ENCODE data around the gene TYRO3. TPM values are rescaled to one million over a fixed set of nuclear protein-coding genes. Genes with fewer than 3 reads are reported as not detected.

TYRO3 gene
- total RNA-seq: 10 to 100 TPM in 1 of 2 donors, 1 to 10 TPM in 1; 5.2 to 99.6 TPM

- WGBS: under 1% methylated on average over 43 of the region's 81 CpGs
- Histone ChIP-seq H3K9me3 (no peaks in the 10 kb centered on the region), H3K4me3 (peak within 1 kb of the TSS; percentile 57 to 66), H3K27me3 (replicated peaks; ENCODE audit: insufficient read depth) (no peaks in the 10 kb centered on the region), H3K4me1 (replicated peaks) (no peaks in the 10 kb centered on the region), H3K27ac (peak within 1 kb of the TSS; percentile 32 to 39), H3K36me3 (no peaks in the 10 kb centered on the region)
- peak; percentile 20 for TF ChIP-seq POLR2A (IDR thresholded peaks at IDR 0.05)
- TF ChIP-seq CTCF (IDR thresholded peaks at IDR 0.05): peak in 1 of 4 experiments; percentile 5
- no peak for TF ChIP-seq POLR2AphosphoS5 (IDR thresholded peaks at IDR 0.05)
- peak; percentile 55 for DNase-seq (ENCODE audit: low spot score)
- intact Hi-C loops (cut with DNase I): no loop called here
Measured at GRCh38 chr15:41558400-41559238, at the start of gene TYRO3. TYRO3 (plus strand) TSS chr15:41559212; CDS start chr15:41559258, 46 bp downstream.

GRCh38 chr15:41510728-41511127 lies 48.3 kb upstream of the TYRO3 start:
- peaks cover 21% of the 10 kb centered on the region for H3K27me3 ChIP-seq (replicated peaks; ENCODE audit: insufficient read depth)
- TF ChIP-seq POLR2AphosphoS5 (IDR thresholded peaks at IDR 0.05): no peak
- no peak for TF ChIP-seq POLR2A (IDR thresholded peaks at IDR 0.05)
- TF ChIP-seq CTCF (IDR thresholded peaks at IDR 0.05): no peak
- no peak overlapping the region for H3K4me3 ChIP-seq

GRCh38 chr15:41511331-41511898 lies 47.6 kb upstream of the TYRO3 start:
- Histone ChIP-seq H3K4me3 (peak overlapping the region in 1 of 2 donors; percentile 20), H3K27ac (no peak overlapping the region), H3K9me3 (no peaks in the 10 kb centered on the region), H3K36me3 (no peaks in the 10 kb centered on the region), H3K4me1 (replicated peaks) (peaks cover 16% of the 10 kb centered on the region), H3K27me3 (replicated peaks; ENCODE audit: insufficient read depth) (peaks cover 21% of the 10 kb centered on the region)
- DNase-seq (ENCODE audit: low spot score): no peak
- intact Hi-C loops (cut with DNase I): no loop called here
- TF ChIP-seq POLR2AphosphoS5 (IDR thresholded peaks at IDR 0.05) (no peak), CTCF (IDR thresholded peaks at IDR 0.05) (no peak), POLR2A (IDR thresholded peaks at IDR 0.05) (no peak)
- WGBS: 10% methylated on average over 25 of the region's 56 CpGs

More at GRCh38 chr15:41510728-41511127, 48.3 kb upstream of the TYRO3 start:
- peaks cover 16% of the 10 kb centered on the region for H3K4me1 ChIP-seq (replicated peaks)
- 75% methylated on average over 7 of the region's 7 CpGs for WGBS
- H3K27ac ChIP-seq: no peak overlapping the region
- no peaks in the 10 kb centered on the region for H3K36me3 ChIP-seq
- no peaks in the 10 kb centered on the region for H3K9me3 ChIP-seq
- intact Hi-C loops (cut with DNase I): no loop called here
- no peak for DNase-seq (ENCODE audit: low spot score)

GRCh38 chr15:41511899-41512369 lies 47.1 kb upstream of the TYRO3 start:
- Histone ChIP-seq H3K9me3 (no peaks in the 10 kb centered on the region), H3K4me1 (replicated peaks) (peaks cover 16% of the 10 kb centered on the region), H3K4me3 (peak overlapping the region in 1 of 2 donors; percentile 20), H3K36me3 (no peaks in the 10 kb centered on the region), H3K27me3 (replicated peaks; ENCODE audit: insufficient read depth) (peaks cover 21% of the 10 kb centered on the region), H3K27ac (no peak overlapping the region)
- TF ChIP-seq POLR2A (IDR thresholded peaks at IDR 0.05) (no peak), POLR2AphosphoS5 (IDR thresholded peaks at IDR 0.05) (no peak), CTCF (IDR thresholded peaks at IDR 0.05) (no peak)
- under 1% methylated on average over 33 of the region's 49 CpGs for WGBS
- intact Hi-C loops (cut with DNase I): no loop called here
- DNase-seq (ENCODE audit: low spot score): no peak
